TTC549 (cell line): Measurements from ENCODE around the gene SSUH2.

ENCODE experiments used
- FAIRE-seq: peaks from 2 replicates; lab custom pipeline; 2012; peaks lifted over from hg19 to GRCh38; lab: Jason Lieb, UNC

The SSUH2 gene

DNA sequence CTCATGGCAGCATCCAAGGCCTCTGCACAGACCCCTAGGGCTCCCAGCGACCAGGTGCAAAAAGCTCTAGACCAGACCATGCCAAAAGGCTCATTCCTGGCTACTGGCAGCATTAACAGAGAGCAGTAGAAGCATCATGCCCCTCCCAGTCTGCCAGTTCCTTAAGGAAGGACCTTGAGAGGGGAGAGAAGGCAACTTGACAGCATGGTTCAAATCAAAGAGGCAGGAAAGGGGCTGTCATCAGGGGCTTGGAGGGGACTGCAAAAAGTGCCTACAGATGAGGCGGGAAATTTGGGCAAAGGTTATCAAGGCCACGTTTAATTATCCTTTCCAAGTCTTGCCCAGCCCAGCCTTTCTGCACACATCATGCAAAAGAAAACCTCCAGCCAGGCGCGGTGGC, 64.7 kb downstream of the SSUH2 start:
- FAIRE-seq, result no peak

DNA sequence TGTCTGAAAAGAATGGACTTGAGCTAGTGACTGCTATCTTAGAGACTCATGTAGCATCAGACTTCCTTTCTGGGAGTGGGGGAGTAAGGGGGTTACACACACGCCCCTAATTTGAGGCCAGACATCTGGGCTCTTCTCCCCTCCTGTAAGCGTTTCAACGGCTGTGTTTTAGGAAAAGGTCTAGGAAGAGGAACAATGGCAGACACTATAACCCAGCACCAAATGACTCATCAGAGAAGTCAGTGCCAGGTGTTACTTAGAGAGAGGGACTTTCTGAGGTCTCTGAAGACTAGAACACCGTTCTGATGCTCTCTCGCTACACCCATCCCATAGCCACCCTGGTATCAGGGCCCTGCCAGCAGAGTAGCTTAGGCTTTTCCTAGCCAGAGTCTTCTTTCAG, 65.5 kb downstream of the SSUH2 start:
- no peak for FAIRE-seq

DNA sequence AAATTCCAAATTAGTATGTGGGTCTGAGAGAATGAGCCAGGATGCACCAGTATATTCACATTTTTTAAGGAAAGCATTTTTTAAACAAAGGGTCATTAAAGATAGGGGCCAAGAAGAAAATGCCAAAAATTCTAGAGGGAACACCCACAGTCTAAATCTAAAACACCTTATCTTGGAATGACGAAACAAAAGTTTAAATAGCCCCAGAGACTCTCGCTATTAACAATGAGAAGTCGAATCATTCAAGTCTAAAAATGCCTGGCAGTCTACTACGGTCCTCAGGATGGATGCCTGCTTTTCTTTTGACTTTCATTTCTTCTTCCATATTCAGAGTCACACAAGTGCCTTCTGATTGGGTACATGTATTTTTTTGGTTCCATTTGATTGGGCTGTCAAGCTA, 66.3 kb downstream of the SSUH2 start:
- FAIRE-seq, result no peak

DNA sequence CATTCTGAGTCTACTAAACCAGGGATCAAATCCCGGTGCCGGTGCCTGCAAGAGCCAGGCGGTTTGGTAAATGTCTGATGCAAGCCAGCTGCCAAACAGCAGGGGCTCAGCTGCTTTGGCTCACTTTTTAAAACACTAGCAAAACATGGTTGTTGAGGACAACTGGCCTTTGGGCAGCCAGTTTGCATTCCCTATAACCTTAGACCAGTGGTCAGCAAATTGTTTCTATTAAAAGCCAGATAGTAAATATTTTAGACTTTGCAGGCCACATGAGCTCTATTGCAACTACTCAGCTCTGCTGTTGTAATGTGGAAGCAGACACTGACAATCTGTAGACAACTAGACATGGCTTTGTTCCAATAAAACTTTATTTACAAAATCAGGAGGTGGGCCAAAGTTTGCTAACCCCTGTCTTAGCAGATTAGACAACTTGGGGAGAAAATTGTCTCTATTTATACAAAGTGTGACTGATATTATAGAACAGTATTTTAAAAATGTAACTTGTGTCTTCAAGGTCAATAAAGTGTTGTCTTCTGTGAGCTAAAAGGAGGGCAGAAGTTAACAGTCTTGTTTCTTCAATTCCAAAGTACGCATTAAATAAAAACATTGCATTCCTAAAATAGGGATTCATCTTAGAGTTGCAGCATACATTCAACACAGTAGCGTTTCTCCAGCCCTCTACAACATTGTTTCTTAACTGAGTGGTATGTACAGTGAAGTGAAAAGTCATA, 67.6 kb downstream of the SSUH2 start:
- no peak for FAIRE-seq

DNA sequence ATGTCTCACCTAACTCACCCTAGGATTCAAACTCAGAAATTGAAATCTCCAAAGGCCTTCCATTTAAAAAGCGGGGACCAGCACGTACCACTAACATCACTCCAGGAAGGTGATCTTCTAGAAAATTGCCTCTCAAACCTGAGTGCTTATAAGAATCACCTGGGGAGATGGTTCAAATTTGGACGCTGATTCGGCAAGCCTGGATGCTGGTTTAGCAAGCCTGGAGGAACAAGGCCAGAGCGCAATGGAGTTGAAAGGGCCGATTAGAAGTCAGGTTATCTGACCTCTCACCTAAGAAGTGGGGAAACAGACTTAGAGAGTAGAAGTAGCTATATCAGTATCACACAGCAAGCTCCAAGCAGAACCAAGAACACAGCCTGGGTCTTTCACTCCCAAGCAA, 68.2 kb downstream of the SSUH2 start:
- no peak for FAIRE-seq

DNA sequence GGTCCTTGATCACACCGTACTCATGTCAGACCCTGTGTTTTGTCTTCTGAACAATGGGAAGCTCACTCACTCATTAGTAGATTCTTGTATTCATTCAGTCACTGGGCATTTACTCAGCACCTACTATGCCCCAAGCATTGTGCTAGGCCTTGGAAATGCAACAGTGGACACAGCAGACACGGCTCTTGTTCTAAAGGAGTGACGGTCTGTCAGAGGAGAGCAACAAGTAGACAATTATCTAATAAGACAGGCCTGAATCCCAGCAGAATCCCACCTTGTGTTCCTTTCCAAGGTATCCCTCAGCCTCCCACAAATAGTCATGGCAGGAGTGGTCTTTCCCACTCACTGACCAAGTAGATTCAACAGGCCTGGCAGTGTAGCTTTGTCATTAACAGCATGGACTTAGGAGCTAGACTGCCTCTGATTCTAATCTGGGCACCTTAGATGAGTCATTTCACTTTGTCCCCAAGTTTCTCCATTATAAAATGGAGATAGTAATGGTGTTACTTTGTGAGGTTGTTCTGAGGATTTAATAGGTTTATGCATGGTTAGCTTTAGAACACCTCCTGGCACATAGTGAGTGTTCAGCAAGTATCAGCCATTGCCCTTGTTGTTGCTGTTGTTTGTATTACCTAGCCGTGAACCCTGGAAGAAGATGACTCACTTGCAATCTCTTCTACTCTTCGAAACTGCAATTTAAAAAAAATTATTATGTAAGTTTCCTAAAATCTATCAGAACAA, 69.1 kb downstream of the SSUH2 start:
- FAIRE-seq, result no peak

DNA sequence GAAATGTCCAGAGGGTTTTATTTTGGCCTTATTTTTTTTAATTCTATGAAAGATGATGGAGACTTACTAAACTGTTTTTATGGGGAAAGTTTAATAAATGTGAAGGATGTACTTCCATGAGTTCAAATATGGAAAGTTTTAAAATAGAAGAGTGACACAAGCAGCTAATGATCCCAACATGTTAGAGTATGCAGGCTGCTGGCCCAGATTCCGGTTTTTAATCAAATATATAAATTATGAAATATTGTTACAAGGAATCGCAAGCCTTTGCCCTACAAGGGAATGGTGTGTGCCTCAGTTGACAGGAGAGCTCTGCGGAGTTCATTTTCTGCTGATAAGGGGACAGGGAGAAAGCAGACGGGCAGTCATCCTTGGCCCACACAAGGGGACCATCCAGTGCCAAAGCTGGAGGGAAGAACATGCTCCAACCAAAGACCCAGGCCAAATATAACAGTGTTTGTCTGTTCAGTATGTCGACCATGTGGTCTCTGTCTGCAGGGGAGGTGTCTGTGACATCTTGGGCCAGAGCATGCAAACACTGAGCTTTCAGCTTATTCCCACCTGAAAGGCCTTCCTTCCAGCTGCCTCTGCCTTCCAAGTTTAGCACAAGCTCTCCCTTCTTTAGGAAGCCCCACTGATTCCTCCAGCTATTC, 69.8 kb downstream of the SSUH2 start:
- FAIRE-seq, result no peak

DNA sequence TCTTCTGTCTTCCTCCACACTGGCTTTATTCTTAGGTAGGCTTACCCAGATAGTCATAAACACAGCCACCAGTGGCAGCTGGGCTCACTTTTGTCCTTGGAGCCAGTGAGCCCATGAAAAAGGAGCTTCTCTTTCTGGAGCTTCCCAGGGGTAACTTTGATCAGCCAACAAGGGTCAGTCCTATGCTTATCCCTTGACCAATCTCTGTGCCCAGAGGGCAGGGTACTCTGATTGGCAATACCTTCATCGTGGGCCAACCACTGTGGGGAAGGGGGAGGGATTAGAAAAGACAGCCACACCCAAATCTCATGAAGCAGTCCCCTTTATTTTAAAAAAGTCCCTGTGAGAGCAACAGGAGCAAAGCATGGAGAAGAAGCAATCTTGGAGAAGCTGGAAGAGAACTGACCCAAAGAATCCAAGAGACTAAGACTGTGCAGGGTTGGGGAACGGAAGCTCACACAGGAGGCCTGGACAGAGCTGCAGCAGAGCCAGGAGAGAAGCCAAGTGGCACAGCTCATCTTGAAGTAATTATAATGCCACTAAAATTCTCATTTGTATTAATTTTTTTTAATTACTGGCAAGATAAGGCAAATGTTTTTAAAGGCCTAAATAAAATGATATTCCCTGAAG, 70.4 kb downstream of the SSUH2 start:
- no peak for FAIRE-seq

DNA sequence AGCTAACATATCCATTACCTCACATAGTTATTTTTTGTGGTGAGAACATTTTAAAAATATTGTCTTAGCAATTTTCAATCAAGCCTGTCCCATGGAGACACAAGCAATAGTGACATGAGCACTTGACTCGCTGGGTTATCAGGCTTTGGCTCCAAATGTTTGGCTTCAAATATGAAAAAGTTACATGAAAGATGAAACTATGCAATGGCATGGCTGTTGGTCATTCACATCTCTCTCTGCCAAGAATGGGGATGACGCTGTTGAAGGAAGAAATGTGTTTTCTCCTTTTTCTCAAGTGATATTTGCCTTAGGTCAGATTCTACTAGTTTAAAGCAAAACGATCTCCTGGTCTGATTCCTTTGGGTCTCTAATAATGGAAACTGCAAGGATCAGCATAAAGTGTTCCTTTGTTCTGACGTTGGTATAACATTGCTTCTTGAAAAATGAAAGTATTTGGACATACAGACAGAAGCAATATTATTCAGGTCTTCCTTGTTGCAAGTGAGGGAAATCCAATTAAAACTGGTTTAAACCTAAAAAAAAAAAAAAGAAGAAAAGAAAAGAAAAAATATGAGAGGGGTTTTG, 71.2 kb downstream of the SSUH2 start:
- FAIRE-seq, result no peak

DNA sequence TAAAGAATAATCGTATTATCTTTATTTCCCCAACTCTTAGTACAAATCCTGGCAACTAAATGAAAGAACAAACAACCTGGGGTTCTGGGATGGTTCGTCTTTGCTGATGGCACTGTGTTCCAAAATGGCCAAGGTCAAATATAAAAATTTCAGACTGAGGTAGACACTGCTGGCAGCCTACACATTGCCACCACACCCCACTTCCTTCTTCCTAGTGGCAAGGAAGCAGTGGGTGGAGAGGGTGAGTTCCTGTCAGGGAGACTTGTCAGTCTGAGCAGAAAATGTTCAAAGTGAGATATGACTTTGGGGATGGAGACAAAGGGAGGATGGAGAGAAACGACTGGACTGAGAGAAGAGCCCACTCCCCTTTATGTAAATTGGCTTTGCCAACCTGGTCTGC, 73.3 kb downstream of the SSUH2 start:
- FAIRE-seq, result no peak
